NCI-H748 treated with DMSO at 0.1 percent for 48 hours (cell line): ENCODE measurements around the gene DUSP9.
"Not testable (repeated sequence)": the region's sequence is repeated elsewhere in the genome, so short reads cannot be mapped to it uniquely, and the experiment has no call there.

Source experiments
- DNase-seq: peaks from one replicate; lab custom pipeline; 2025; lab: John Stamatoyannopoulos, UW

DUSP9 gene

DNA sequence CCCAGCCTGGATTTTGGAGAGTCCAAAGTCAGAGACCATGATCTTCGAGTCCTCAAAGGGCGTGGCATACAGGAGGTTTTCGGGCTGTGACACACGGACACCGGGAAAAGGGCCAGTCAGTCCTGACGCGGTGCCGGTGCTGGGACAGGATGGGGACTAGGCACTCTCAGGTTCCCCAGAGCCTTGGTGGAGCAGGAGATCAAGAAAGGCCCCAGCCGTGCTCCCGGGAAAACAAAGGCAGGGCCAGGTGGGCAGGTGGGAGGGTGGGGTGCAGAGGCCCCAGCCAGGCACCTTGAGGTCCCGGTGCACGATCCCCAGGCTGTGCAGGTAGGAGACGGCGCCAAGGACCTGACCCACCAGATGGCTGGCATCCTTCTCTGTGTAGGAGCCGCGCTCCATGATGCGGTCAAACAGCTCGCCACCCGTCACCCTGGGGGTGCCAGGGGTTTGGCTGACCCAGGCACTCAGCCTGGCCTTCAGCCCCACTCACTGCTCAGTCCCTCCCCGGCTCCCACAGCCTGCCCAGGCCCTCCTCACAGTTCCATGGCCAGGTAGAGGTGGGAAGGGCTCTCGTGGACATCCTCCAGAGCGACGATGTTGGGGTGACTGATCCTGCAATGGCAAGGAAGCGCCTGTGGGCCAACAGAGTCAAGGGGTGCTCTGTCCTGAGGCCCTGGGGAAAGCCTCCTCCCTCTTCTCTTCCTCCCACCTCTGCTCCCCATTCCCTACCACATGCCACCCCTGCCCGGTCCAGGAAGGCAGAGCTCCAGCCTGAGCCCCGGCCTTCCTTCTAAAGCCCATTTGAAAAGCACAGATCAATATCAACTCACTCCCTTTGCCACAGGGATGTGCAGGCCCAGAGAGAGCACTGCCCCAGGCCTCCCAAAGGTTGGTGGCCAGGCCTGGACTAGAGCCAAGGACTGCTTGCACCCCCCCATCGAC is 24.9 kb downstream of the DUSP9 start:
- no peak for DNase-seq

DNA sequence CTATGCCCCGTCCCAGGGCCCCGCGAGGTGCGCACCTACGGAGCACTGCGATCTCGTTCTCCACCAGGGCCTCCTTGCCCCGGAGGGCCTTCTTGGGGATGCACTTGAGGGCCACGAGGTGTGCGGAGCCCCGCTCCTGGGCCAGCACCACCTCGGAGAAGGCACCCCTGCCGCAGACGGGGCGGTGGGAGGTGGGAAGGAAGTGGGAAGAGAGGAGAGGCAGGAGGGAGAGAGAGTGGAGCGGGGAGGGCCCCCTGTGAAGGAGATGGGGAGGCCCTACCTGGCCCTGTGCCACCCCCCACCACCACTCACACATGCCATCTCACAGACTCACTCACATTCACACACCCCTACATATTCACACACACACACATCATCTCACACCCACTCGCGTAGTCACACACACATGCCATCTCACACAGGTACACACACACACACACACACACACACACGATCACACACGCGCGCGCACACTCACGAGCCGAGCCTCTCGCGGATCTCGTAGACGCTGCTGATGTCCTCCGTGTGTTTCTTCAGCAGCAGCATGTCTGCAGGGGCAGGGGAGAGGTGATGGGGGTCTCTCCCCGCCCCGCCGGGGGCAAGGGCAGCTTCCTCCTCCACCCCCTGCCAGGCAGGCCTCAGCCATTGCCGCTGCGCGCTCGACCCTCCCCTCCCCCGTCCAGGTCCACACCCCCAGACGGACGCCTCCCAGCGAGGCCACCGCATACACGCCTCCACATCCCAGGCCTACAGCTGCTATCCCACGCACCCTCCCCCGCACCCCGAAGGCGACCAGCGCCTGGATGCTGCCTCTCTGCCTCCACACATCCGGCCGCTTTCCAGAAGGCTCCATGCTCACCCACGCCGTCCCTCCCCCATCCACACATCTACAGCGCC is 25.8 kb downstream of the DUSP9 start:
- DNase-seq: no peak

DNA sequence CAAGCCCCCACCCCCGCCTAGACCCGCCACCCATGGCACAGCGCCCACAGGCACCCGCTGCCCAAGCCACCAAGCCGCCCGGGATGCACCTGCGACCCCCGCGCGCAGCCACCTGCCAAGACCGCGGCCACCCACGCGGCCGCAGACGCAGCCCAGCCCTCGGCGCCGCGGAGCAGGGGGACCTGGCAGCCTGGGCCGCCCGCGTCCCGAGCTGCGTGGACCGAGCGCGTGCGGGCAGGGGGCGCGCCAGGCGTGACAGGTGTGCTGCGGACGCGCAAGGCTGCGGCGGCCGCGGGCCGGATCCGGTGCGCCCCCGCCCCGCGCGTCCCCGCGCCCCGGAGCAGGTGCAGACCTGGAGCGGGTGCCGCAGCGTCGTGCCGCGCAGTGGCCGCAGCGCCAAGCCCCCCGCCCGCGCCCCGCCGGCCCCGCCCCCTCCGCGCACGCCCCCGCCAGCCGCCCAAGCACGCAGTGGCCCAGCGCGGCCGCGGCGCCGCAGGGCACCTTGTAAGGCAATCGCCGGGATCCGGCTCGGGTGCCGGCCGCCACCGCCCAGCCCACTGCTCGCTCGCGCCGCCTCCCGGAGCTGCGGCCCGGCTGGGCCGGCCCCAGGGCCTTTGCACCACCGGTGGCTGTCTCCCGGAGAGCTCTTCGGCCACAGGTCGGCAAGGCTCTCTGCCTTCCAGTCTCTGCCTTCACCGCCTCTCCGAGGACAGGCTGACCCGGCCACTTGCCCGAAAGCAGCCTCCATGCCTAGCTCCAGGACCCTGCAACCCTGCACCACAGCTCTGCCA is 26.6 kb downstream of the DUSP9 start, which contains the start of gene PNCK:
PNCK (minus strand) TSS at position 386 of the 791 bp plus-strand sequence. CDS start 737 bp downstream, outside the sequence.
- no peak for DNase-seq

DNA sequence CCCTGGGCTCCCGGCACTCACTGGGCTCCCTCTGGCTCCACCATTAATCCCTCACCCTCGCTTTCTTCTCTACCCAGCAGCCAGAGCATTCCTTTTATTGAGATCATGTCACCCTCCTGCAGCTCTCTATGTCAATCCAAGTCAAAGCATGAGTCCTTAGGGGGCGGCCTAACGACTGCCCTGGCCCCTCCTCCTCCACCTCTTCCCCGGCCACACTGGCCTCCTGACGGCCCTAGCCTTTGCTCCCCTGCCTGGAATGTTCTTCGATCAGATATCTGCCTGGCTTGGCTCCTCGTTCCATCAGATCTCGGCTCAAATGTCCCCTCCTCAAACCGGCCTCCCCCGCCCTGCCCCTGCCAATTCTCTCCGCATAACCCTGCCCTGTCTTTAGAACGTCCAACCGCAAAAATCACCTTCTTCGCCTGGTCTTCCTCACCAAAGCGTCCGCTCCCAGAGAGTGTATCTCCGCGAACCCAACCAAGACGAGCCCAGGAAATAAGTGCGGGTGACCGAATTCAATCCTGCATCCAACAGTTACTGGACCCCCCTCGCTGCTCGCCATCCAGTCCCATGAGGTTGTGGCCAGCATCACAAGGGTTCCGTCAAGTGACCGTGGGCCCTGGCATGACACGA is 27.3 kb downstream of the DUSP9 start:
- no peak for DNase-seq

DNA sequence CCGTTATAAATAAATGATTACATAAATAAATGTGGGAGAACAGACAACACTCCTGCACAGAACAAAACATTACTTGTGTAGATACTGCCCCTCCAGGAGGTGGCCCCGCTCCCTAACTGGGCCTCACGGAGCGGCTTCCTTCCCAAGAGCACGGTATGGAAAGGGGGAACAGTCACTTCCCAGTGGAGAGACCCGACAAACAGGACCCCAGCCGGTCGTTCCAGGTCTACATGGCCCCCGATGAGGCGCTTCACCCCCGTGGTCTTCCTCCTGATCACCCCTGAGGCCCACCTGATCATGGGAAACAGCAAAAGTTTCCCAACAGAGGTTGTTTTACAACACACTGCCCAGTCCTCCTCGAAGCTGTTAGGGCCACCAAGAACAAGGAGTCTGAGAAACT is 34.2 kb downstream of the DUSP9 start:
- DNase-seq: no peak

DNA sequence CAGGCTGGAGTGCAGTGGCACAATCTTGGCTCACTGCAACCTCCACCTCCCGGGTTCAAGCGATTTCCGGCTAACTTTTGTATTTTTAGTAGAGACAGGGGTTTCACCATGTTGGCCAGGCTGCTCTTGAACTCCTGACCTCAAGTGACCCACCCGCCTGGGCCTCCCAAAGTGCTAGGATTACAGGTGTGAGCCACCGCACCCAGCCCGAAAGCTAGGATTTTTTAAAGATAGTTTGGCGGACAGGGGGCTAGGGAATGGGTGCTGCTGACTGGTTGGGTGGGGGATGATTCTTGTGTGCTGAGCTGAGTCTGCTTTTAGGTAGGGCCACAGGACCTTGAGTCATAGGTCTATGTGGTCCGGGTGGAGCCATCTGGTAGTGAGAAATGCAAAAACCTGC is 36.5 kb downstream of the DUSP9 start:
- DNase-seq: not testable (repeated sequence)

DNA sequence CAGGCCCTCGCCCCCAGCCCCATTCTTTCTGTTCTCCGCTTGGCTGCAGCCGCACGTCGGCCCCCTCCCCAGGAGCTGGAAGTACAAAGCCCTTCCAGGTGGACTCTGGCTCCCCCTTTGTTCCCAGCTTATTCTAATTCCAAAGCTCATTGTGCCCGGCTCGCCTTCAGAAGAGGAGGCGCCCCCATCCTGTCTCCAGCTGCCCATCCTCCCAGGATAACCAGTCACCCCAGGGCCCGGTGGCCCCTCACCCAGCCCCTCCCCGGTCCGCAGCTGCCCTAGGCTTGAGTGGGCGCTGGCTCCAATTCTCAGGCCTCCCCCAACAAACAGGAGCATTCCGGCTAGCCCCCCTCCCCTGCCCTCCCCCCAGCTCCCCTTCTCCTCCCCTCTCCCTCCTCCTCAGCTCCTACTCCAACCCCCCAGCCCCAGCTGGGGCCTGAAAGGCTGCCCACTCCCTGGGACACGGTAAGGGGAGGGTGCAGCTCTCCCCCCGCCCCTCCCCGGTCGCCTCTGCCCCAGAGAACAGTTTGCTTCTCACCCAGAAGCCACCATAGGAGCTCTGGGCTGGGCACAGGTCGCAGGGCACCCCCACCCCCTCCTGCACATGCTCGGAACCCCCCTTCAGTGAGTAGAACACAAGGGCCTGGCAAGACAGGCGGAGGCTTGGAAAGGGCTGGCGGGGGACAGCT is 37.6 kb downstream of the DUSP9 start:
- no peak for DNase-seq

DNA sequence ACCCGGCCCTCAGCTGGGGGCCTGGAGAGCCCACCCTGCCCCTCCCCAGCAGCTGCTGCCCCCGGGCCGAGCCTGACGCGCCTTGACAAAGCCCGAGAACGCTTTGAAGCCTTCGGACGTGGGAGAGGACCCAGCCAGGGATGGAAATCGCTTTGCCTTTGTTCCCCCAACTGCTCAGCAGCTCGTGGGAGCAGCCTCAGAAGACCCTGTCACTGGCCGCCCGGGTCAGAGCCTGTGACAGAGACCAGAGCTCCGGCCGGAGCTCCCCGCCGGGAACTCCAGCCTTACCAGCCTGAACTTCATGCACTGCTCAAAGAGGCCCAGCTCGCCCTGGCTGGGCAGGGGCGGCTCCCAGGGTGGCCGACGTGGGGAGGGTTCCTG is 38.1 kb downstream of the DUSP9 start:
- DNase-seq: no peak

DNA sequence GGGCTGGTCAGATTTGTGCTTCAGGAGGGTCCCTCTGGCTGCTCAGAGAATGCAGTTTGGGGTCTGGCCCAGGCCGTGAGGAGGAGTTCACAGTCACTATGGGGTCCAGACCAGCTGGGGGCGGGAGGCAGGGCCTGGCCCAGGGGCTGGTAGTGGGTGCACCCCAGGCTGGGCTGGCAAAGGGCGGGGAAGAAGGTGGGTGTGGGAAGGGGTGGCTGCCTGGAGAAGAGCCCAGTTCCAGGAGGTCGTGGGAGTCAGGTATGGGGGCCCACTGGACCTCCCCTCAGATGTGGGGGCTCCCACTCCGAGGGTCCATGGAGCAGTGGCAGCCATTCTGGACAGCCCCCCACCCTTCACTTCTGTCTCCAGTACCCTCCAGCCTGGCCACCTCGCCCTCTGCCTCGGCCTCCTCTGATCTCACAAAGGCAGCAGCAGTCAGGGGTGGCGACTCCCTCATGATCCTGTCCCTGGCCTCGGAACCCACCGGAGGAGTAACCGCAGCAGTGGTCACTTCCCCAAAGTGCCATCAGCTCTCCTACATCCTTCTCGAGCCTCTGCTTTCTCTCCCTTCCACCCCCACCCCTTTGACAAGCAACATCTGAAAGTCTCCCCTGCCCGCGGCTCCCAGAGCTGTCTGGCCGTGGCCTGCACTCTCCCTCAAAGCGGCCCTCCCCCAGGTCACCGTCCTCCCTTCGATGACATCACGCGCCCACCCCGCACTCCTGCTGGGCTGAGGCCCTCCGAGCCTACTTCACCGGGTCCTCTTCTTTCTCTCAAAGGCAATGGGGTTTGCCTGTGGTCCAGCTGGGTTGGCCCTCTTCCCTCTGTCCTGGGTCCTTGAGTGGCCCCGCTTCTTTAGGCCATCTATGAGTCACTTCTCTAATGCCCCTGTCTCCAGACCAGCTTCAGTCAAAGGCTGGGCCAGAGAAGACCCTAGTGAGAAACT is 39.0 kb downstream of the DUSP9 start:
- no peak for DNase-seq

DNA sequence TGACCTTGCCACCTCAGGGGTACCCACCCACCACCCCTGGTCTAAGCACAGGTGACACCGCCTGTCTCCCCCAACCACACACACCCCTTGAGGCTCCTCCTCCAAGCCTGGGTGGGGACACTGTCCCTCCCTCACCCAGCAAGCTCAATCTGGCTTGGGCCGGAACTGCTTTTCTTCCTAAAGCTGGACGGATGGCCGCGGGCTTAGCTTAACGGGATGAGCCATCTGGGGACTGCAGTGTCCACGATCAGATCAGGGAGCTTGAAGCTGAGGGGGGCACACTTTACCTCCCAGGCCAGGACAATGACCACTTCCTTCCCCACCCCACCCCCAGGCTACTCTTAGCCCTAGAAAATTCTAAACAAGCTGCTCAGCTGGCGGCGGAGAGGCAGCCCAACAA is 39.7 kb downstream of the DUSP9 start:
- no peak for DNase-seq

DNA sequence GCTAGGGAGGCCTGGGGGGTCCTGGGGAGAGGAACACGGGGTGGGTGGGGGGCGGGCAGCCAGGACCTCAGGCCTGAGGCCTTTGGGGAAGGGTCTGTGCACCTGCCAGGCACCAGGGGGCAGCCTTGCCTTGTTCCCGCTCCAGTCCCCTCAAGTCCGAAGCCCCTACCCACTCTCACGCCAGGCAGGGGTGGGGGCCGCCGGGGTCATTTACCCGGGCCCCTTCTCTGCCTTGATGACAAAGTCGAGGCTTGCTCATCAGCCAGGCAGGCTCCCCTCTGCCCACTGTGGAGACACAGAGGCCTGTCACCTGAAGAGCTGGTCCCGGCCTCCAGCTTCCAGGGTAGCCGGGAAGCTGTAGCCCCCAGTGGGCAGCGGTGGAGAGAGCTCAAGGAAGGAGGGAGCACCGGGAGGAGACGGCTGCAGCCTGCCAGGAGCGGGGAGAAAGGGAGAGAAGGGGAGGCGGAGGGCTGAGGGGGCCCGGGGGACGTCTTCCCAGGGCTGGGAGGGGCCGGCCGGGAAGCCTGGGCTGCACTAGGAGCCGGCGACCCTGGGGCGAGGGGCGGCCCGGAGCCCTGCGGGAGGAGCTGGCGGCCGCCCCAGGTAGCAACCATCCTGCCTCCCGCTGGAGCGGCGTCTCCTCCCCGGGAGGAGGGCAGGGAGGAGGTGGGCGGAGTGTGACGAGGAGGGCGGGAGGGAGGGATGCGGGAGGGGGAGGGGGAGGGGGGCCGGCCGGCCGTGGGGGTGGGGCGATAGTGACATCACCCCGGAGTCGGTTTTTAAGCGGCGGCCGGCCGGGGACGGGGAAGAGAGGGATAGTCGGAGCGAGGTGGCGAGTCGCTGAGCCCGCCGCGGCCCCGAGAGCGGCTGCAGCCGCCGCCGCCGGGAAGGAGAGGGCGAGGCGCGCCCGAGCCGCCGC is 40.4 kb downstream of the DUSP9 start, which contains the start of gene SLC6A8:
SLC6A8 (plus strand) TSS at position 806 of the 919 bp plus-strand sequence. CDS start 649 bp downstream, outside the sequence.
- no peak for DNase-seq

DNA sequence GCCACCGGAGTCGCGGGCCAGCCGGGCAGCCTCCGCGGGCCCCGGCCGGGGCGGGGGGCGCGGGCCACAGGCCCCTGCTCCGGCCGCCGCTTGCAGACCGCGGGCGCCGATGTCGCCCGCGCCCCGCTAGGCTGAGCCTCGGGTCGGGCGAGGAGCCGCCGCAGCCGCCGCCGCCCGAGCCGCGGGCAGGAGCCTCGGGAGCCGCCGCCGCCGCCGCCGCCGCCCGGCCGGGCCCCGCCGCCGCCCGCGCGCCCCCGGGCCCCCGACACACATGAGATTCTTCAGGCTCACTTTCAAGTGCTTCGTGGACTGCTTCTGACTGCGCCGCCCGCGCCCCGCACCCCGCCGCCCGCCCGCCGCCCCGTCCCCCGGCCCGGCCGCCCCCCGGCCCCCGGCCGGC is 41.1 kb downstream of the DUSP9 start:
- no peak for DNase-seq

DNA sequence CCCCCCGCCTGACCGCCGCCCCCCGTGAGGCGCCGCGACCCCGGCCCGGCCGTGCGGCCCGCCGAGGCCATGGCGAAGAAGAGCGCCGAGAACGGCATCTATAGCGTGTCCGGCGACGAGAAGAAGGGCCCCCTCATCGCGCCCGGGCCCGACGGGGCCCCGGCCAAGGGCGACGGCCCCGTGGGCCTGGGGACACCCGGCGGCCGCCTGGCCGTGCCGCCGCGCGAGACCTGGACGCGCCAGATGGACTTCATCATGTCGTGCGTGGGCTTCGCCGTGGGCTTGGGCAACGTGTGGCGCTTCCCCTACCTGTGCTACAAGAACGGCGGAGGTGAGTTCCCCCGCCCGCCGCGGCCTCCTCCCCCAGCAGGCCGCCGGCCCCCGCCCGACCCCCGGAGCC is 41.5 kb downstream of the DUSP9 start:
- no peak for DNase-seq

DNA sequence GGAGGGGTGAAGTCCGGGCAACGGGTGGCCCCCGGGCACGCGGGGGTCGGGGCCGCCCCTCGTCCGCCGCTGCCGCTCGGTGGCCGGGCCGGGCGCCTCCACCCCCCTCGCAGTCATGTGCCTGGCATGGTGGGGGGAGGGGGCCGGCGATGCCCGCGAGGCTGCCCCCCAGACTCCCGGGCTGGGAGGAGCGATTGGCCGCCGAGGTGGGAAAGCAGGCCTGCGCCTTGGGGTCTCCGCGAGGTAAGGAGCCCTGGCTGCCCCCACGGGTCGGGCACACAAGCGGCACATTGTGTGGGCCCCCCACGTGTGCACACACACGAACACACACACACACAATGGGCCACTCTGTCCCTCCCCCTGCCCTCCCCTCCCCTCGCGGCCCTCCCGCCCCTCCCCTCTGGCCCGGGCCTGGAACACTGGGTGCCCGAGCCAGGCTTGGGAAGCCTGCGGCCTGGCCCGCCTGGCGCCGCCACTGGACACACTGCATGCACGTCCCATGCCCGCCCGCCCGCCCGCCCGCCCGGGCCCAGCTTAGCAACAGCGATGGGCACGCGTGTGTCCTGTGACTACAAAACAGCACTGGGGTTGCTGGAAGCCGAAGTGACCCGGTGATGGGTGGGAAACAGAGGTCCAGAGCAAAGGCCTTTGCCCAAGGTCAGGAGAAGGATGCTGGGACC is 42.0 kb downstream of the DUSP9 start:
- no peak for DNase-seq

DNA sequence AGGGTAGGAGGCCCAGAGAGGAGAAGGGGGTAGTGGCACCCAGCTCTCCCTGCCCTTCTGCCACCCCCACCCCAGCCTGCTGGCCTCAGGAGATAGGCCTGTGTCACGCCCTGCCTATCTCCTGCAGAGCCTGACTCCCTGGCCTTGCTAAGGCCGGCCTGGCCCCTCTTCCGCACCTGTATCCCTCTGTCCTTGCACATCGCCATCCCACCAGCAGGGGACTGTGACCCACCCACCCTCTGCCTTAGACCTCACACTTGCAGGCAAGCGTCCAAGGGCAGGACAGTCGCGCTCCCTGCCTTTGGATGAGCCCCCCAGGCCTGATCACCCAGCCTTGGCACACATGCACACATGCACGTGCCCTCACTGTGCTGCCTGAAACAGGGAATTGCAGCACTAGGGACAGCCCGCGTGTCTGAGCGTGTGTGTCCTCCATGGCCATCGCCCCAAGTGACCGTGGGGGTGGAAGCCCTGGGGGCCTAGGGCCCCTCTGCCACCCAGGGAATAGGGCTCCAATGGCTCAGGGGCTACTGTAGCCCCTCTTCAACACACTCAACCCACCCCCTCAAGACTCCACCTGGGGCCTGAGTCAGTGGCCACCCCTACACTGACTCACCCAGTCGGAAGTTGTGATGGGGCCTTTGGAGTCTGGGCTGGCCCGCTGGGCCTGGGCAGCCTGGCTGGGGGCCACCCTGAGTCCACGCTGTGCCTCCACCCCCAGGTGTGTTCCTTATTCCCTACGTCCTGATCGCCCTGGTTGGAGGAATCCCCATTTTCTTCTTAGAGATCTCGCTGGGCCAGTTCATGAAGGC is 42.9 kb downstream of the DUSP9 start:
- no peak for DNase-seq

DNA sequence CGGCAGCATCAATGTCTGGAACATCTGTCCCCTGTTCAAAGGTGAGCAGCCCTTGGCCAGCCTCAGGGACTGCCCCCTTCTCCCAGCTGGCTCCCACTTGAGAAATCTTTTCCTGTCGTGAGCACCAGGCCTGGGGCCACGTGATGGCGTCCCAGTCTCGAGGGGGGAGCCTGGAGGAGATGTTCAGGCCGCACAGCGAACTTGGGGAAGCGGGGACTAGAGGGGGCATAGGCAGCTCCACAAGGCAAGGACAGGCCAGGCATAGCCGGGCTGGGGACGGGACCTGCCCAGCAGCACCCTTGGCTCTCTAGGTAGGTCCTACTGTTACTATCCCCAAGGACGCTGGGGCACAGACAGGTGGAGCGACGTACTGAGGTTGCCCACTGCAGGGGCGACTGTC is 43.5 kb downstream of the DUSP9 start:
- DNase-seq: no peak
